HG03432 (cell line): Measurements from ENCODE around the gene FAM83F.

Experiments used
- ATAC-seq: cut with Tn5 transposase; IDR thresholded peaks from one replicate; pipeline ENCODE4 v1.9.1; 2021; ENCODE audit warnings: mild to moderate bottlenecking, moderate library complexity; ENCODE audit not compliant: unreplicated experiment

The FAM83F gene

GRCh38 chr22:39962071-39962470 is 32.7 kb upstream of the FAM83F start:
- ATAC-seq: no peak

DNA sequence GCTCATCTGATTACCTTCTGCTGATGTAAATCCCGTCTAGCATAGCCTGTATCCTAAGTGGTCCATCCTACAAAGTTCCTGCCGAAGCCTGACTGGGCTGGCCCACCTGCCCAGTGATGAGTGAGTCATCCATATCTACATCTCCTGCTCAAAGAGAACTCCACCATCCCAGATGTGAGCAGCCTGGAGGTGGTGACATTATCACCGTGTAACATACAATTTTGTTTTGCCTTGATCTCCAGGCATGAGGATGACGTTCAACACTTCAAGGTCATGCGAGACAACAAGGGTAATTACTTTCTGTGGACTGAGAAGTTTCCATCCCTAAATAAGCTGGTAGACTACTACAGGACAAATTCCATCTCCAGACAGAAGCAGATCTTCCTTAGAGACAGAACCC is 29.0 kb upstream of the FAM83F start:
- no peak for ATAC-seq

DNA sequence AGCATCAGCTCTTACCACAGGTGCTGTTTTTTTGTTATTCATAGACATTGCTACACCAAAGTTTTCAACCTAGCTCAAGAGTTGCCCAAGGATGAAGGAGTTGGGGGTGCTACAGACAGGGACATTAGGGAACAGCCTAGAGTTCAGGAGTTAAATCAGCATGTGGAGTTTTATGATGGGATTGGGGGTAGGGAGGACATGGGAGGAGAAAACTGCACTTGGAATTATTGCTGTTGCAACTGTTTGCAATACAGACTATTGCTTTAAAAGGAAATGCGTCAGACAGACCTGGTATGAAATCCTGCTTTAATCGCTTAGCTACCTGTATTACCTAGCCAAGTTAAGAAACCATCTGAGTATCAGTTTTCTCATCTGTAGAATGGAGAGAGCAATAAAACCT is 28.3 kb upstream of the FAM83F start:
- ATAC-seq: no peak

DNA sequence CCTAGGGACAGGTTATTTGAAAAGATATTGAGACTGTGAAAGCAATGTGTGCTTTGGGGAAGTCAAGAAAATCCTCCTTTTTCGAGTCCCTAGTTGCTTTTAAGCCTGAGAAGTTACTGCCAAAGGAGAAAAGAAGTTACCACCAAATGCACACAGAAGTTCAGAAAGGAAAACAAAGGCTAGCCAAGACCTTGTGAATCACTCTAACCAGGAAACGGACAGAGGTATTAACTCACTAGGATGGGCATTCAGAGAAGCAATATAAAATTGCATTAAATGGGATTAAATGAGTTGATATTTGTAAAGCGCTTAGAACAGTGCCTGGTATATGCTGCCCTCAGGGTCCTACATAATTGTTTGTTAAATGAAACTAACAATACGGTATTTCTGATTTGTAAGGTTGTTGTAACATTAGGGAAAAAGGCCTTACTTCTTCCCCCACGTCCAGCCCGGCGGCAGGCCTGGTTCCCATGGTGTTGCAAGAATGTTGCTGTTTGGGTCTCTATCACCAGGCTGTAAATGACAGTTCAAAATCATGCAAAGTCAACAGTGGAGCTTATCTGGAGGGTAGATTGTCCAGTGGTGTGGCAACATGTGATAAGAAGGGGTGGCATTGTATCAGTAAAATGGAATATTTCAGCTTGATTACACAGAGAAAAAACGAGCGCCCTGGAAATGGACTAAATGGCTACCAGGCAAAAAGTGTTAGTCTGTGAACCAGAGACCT is 27.5 kb upstream of the FAM83F start:
- ATAC-seq: no peak

- ATAC-seq: no peak
Observed at GRCh38 chr22:39967996-39968972, 26.5 kb upstream of the FAM83F start.

DNA sequence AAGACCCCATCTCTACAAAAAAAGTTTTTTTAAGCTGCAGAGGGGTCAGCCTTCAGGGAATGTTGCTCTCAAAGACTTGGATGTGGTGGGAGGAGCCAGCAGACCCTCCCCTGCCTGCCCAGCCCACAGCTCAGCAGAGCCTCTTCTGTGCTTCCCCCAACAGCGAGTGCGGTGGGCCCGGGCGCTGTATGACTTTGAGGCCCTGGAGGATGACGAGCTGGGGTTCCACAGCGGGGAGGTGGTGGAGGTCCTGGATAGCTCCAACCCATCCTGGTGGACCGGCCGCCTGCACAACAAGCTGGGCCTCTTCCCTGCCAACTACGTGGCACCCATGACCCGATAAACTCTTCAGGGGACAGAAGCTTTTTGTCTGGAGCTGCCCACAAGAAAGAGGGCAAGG is 24.0 kb upstream of the FAM83F start:
- no peak for ATAC-seq

GRCh38 chr22:39972641-39973040 is 22.1 kb upstream of the FAM83F start:
- ATAC-seq: no peak

DNA sequence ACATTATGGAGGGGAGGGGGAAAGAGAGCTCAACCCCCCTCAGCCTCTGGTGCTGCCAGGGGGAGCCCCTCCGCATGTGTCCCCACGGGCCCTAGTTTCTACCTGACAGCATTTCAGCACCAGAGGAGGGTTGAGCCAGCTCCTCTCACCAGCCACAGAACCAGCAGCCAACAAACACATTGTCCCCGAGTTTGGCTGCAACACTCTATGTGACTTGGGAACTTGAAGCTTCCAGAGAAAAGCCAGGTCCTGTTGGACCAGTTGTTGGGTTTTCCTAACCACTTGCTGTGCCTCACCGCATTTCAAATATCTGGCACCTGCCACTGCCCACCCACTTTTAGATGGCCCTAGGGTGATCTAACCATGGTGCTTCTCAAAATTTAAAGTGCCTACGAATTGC is 21.1 kb upstream of the FAM83F start:
- no peak for ATAC-seq

DNA sequence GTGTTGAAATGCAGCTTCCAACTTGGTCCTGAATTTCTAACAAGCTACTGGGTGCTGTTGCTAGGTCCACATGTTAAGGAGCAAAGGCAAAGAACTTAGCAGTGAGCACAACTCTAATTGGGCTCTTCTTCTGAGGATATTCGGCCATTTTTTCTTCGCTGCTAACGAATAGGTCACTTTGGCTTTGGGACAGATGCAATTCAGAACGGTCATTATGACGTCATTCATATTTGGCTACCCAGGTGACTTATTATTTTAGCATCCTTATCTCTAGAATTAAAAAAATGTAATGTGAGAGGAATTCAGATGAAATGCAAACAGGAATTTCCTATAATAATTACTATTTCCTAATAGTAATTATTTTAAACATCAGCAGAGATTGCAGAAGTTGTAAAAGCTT is 20.7 kb upstream of the FAM83F start:
- ATAC-seq: no peak

- no peak for ATAC-seq
Observed at GRCh38 chr22:39979048-39979447, 15.7 kb upstream of the FAM83F start.

- ATAC-seq: no peak
Observed at GRCh38 chr22:39979458-39979857, 15.3 kb upstream of the FAM83F start.

DNA sequence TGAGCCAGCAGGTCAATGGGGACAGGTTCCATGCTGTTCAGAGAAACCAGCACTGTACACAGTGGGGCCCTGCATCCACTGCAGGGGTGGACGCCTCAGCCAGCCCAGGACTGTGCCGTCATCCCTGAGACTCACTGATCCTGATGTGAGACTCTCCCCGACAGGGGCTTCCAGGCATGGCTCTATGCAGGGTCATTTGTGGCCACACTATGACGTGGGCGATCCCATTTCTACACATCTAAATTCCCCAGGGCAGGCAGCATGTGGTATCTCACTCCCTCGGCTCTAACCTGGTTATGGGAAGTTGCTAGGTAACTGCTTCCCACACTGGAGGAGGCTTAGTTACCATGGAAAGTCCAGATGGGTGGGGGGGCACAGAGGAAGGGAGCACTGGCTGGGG is 14.2 kb upstream of the FAM83F start:
- ATAC-seq: no peak

DNA sequence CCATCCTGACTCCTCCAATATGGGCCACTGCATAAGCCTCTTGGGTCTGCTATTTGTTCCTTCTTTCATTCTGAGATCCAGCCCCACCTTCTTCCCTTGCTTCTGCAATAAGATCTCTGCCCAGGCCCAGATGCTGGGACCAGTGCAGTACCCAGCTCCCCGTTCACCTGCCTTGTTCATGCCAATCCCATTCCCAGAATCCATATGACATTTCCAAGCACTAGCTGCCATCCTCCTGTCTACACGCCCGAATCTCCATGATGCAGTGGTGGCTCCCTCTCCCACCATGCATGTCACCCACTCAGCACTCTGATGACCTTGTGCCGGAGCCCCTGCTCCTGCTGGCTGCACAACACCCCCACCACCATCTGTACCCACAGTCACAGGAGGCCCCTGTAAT is 11.4 kb upstream of the FAM83F start:
- no peak for ATAC-seq

DNA sequence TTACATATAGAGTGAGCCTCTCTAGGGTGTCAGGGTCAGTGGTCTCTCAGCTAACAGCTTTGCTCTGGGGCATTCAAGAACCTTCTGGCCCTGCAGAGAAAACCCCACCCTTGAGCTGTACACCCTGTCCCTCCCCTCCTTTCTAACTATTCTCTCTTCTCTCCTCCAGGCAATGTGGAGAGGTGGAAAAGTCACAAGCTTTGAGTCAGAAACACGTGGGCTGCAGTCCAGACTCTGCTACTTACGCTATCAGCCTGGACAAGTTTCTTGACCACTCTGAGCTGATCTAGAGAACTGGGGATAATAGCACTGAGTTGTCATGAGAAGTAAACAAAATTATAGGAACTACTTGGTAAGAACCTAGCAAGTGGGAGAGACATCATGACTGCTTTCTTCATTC is 10.7 kb upstream of the FAM83F start:
- ATAC-seq: no peak

DNA sequence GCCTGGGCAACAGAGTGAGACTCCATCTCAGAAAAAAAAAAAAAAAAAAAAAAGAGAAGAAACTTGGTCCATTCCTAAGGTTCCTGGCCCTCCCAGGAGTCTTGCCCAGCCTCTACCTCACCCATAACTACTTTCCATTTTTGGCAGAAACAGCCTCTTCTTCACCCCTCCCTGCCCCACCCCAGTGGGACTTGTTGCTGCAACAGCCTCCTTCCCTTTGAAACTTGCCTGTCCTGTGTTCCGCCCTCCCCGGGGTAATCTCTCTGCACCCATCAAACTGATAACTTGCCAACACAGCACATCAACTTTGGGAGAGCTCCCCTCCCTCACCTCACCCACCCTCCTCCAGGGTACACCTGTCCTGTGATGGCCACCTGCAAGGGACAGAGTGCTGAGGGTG is 10.0 kb upstream of the FAM83F start:
- ATAC-seq: no peak

DNA sequence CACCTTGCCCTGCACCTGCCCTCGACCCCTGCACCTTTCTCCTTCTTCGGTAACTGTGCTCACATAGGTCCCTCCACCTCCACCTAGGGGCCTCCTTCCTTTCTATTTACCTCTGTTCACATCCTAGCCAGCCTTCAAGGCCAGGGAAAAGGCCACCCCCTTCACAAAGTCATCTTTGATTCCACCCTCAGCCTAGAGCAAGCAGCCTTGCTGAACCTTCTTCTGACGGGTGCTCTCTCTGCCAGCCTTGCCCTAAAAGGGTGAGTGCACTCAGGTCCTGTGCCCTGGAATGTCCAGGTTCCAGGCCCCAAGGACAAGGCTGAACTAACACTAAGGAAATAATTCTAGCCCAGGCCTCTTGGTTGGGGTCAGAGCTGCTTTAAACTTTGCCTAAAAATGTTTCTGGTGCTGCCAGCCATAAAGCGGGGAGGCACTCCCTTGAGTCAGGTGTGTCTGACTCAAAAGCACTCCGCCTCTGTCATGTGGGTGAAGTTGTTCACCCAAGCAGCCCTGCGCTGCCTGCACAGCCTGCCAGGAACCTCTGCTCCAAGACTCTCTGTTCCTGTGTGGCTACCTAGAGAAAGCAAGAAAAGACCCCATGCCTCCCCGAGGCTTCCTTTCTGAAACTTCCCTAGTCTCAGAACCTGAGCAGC is 9.2 kb upstream of the FAM83F start:
- no peak for ATAC-seq

DNA sequence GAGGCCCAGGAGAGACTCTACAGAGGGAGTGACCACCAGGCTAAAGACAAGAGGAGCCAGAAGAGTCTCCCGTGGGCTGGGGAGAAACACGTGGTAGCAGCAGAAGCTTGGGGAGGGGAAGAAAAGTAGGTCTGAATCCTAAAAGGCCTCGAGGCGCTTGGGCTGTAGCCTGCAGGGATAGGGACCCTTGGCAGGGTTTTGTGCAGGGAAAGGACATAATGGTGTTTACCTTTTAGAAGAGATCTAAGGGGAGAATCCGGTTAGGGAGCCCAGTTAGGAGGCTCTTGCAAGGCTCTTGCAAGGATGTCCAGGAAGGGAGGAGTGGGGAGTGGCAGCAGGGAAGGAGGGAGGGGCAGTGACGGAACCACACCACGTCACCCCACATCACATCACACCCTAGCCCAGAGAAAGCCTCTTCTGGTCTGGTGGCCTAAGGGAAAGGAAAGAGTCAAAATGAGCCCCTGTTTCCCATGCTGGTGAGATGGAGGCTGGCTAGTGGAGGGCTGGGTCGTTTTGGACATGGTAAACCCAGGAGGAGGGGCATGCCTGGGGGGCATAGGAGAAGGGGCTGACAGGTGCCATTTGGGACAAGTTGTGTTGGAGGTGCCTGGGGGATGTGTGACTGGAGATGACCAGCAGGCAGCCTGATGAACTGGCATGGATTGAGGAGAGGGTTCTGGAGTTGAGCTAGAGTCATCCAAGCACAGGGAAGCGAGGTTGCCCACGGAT is 6.2 kb upstream of the FAM83F start:
- no peak for ATAC-seq

GRCh38 chr22:39989633-39990032 is 5.1 kb upstream of the FAM83F start:
- ATAC-seq: no peak

GRCh38 chr22:39990686-39991085 is 4.1 kb upstream of the FAM83F start:
- no peak for ATAC-seq

GRCh38 chr22:39991159-39991860 is 3.4 kb upstream of the FAM83F start:
- no peak for ATAC-seq
